Tibial nerve (tissue), 4 donors: ENCODE results near the gene ARF3.

Source experiments
- CTCF ChIP-seq, 5 experiments: fragments of 200-600 bp in 3 of 5; fragments of 450-650 bp in 2 of 5; sonication (generic) in 3 of 5; IDR thresholded peaks; one replicate each; pipeline ENCODE4 v1.5.1; 2016 to 2019; ENCODE audit warnings: antibody characterized with exemption in 5 of 5, mild to moderate bottlenecking in 3 of 5, moderate library complexity in 2 of 5
- EP300 ChIP-seq, 2 donors: sonication (generic); formaldehyde crosslinking; IDR thresholded peaks; one replicate each; pipeline ENCODE4 v1.6.1; 2017; ENCODE audit warnings: antibody characterized with exemption in 2 of 2, mild to moderate bottlenecking in 1 of 2
- POLR2A ChIP-seq, 2 donors: fragments of 450-650 bp; IDR thresholded peaks; one replicate each; pipeline ENCODE4 v1.6.1; 2017; ENCODE audit warnings: antibody characterized with exemption in 2 of 2, mild to moderate bottlenecking in 2 of 2, moderate library complexity in 2 of 2

- TF ChIP-seq CTCF (IDR thresholded peaks at IDR 0.05) (no peak), POLR2A (IDR thresholded peaks at IDR 0.05) (no peak), EP300 (IDR thresholded peaks at IDR 0.05) (no peak)
These were observed 29.5 kb upstream of the ARF3 start for GRCh38 chr12:48986720-48987291.
